Measurements from ENCODE around the gene TXNRD2.

GRCh38 chr22:19843857-19844376 lies 97.7 kb downstream of the TXNRD2 start:
- TF ChIP-seq, protein P1, sequence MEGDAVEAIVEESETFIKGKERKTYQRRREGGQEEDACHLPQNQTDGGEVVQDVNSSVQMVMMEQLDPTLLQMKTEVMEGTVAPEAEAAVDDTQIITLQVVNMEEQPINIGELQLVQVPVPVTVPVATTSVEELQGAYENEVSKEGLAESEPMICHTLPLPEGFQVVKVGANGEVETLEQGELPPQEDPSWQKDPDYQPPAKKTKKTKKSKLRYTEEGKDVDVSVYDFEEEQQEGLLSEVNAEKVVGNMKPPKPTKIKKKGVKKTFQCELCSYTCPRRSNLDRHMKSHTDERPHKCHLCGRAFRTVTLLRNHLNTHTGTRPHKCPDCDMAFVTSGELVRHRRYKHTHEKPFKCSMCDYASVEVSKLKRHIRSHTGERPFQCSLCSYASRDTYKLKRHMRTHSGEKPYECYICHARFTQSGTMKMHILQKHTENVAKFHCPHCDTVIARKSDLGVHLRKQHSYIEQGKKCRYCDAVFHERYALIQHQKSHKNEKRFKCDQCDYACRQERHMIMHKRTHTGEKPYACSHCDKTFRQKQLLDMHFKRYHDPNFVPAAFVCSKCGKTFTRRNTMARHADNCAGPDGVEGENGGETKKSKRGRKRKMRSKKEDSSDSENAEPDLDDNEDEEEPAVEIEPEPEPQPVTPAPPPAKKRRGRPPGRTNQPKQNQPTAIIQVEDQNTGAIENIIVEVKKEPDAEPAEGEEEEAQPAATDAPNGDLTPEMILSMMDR (conservative IDR thresholded peaks at IDR 0.05) = no peak
- TF ChIP-seq ZFX (IDR thresholded peaks at IDR 0.05) = no peak

Measured in C4-2B (cell line).